ENCODE measurements around the gene PIGBOS1.
"Not testable (repeated sequence)": the region's sequence is repeated elsewhere in the genome, so short reads cannot be mapped to it uniquely, and the experiment has no call there.

The PIGBOS1 gene

GRCh38 chr15:55344206-55344605 lies 25.3 kb upstream of the PIGBOS1 start:
- no peaks in the 10 kb centered on the region for H3K27me3 ChIP-seq (ENCODE audit: insufficient read depth, low read length)
- no peaks in the 10 kb centered on the region; the same call in 1 of the 2 replicates for H3K36me3 ChIP-seq (ENCODE audit: insufficient read depth, low read length)
- 39% methylated on average over 1 of the region's 2 CpGs for WGBS
- no peak overlapping the region for H3K4me3 ChIP-seq (ENCODE audit: low read length)
- H3K4me1 ChIP-seq (ENCODE audit: insufficient read depth, low read length) = peaks cover 20% of the 10 kb centered on the region
- H3K9me3 ChIP-seq (ENCODE audit: insufficient read depth, low read depth, low read length) = no peaks in the 10 kb centered on the region
- H3K9ac ChIP-seq (ENCODE audit: low read depth, low read length) = no peak overlapping the region
- H3K27ac ChIP-seq (ENCODE audit: low read depth, low read length) = peak overlapping the region; percentile 29; the same call in 1 of the 2 replicates

GRCh38 chr15:55343168-55343567 lies 24.2 kb upstream of the PIGBOS1 start:
- Histone ChIP-seq H3K4me1 (ENCODE audit: insufficient read depth, low read length) (peaks cover 17% of the 10 kb centered on the region), H3K9me3 (ENCODE audit: insufficient read depth, low read depth, low read length) (no peaks in the 10 kb centered on the region), H3K36me3 (ENCODE audit: insufficient read depth, low read length) (peaks cover 2% of the 10 kb centered on the region; the same call in 1 of the 2 replicates), H3K27ac (ENCODE audit: low read depth, low read length) (no peak overlapping the region), H3K27me3 (ENCODE audit: insufficient read depth, low read length) (no peaks in the 10 kb centered on the region), H3K9ac (ENCODE audit: low read depth, low read length) (no peak overlapping the region), H3K4me3 (ENCODE audit: low read length) (no peak overlapping the region)
- WGBS = 81% methylated on average over 2 of the region's 2 CpGs

- 71% methylated on average over 1 of the region's 1 CpG for WGBS
- Histone ChIP-seq H3K4me1 (ENCODE audit: insufficient read depth, low read length) (no peaks in the 10 kb centered on the region), H3K27me3 (ENCODE audit: insufficient read depth, low read length) (no peaks in the 10 kb centered on the region), H3K27ac (ENCODE audit: low read depth, low read length) (no peak overlapping the region), H3K36me3 (ENCODE audit: insufficient read depth, low read length) (peaks cover 8% of the 10 kb centered on the region; the same call in 1 of the 2 replicates), H3K9ac (ENCODE audit: low read depth, low read length) (no peak overlapping the region), H3K9me3 (ENCODE audit: insufficient read depth, low read depth, low read length) (no peaks in the 10 kb centered on the region), H3K4me3 (ENCODE audit: low read length) (no peak overlapping the region)
Measured at GRCh38 chr15:55337160-55337559, 18.2 kb upstream of the PIGBOS1 start.

- H3K4me3 ChIP-seq (ENCODE audit: low read length) = no peak overlapping the region
- H3K27me3 ChIP-seq (ENCODE audit: insufficient read depth, low read length) = no peaks in the 10 kb centered on the region
- 100% methylated on average over 1 of the region's 1 CpG for WGBS
- peaks cover 8% of the 10 kb centered on the region; the same call in 1 of the 2 replicates for H3K36me3 ChIP-seq (ENCODE audit: insufficient read depth, low read length)
- H3K4me1 ChIP-seq (ENCODE audit: insufficient read depth, low read length) = no peaks in the 10 kb centered on the region
- no peak overlapping the region for H3K27ac ChIP-seq (ENCODE audit: low read depth, low read length)
- H3K9ac ChIP-seq (ENCODE audit: low read depth, low read length) = no peak overlapping the region
- H3K9me3 ChIP-seq (ENCODE audit: insufficient read depth, low read depth, low read length) = no peaks in the 10 kb centered on the region
Measured at GRCh38 chr15:55334997-55335396, 16.1 kb upstream of the PIGBOS1 start.

- no peak overlapping the region for H3K27ac ChIP-seq (ENCODE audit: low read depth, low read length)
- no peak overlapping the region for H3K9ac ChIP-seq (ENCODE audit: low read depth, low read length)
- H3K4me1 ChIP-seq (ENCODE audit: insufficient read depth, low read length) = no peaks in the 10 kb centered on the region
- H3K9me3 ChIP-seq (ENCODE audit: insufficient read depth, low read depth, low read length) = no peaks in the 10 kb centered on the region
- H3K4me3 ChIP-seq (ENCODE audit: low read length) = no peak overlapping the region
- 91% methylated on average over 4 of the region's 5 CpGs for WGBS
- H3K27me3 ChIP-seq (ENCODE audit: insufficient read depth, low read length) = no peaks in the 10 kb centered on the region
- peaks cover 8% of the 10 kb centered on the region; the same call in 1 of the 2 replicates for H3K36me3 ChIP-seq (ENCODE audit: insufficient read depth, low read length)
Measured at GRCh38 chr15:55334371-55334770, 15.4 kb upstream of the PIGBOS1 start.

GRCh38 chr15:55327387-55327786 lies 8.5 kb upstream of the PIGBOS1 start:
- Histone ChIP-seq H3K36me3 (ENCODE audit: insufficient read depth, low read length) (no peaks in the 10 kb centered on the region), H3K27me3 (ENCODE audit: insufficient read depth, low read length) (no peaks in the 10 kb centered on the region), H3K4me3 (ENCODE audit: low read length) (no peak overlapping the region), H3K9me3 (ENCODE audit: insufficient read depth, low read depth, low read length) (no peaks in the 10 kb centered on the region), H3K4me1 (ENCODE audit: insufficient read depth, low read length) (peaks cover 8% of the 10 kb centered on the region), H3K9ac (ENCODE audit: low read depth, low read length) (no peak overlapping the region), H3K27ac (ENCODE audit: low read depth, low read length) (no peak overlapping the region)
- no CpG with 5 or more reads among the region's 1 CpG for WGBS

GRCh38 chr15:55322467-55322866 lies 3.5 kb upstream of the PIGBOS1 start:
- 76% methylated on average over 5 of the region's 5 CpGs for WGBS
- H3K9ac ChIP-seq (ENCODE audit: low read depth, low read length) = no peak overlapping the region
- peaks cover 12% of the 10 kb centered on the region for H3K4me1 ChIP-seq (ENCODE audit: insufficient read depth, low read length)
- H3K9me3 ChIP-seq (ENCODE audit: insufficient read depth, low read depth, low read length) = no peaks in the 10 kb centered on the region
- no peaks in the 10 kb centered on the region for H3K27me3 ChIP-seq (ENCODE audit: insufficient read depth, low read length)
- no peaks in the 10 kb centered on the region for H3K36me3 ChIP-seq (ENCODE audit: insufficient read depth, low read length)
- H3K4me3 ChIP-seq (ENCODE audit: low read length) = no peak overlapping the region
- H3K27ac ChIP-seq (ENCODE audit: low read depth, low read length) = no peak overlapping the region

- no peak overlapping the region for H3K4me3 ChIP-seq (ENCODE audit: low read length)
- no peak overlapping the region for H3K27ac ChIP-seq (ENCODE audit: low read depth, low read length)
- H3K9me3 ChIP-seq (ENCODE audit: insufficient read depth, low read depth, low read length) = no peaks in the 10 kb centered on the region
- no peak overlapping the region for H3K9ac ChIP-seq (ENCODE audit: low read depth, low read length)
- no peaks in the 10 kb centered on the region for H3K36me3 ChIP-seq (ENCODE audit: insufficient read depth, low read length)
- no peaks in the 10 kb centered on the region for H3K27me3 ChIP-seq (ENCODE audit: insufficient read depth, low read length)
- WGBS = no CpG with 5 or more reads among the region's 1 CpG
- H3K4me1 ChIP-seq (ENCODE audit: insufficient read depth, low read length) = peaks cover 12% of the 10 kb centered on the region
Measured at GRCh38 chr15:55320963-55321362, 2.0 kb upstream of the PIGBOS1 start.

- Histone ChIP-seq H3K9me3 (ENCODE audit: insufficient read depth, low read depth, low read length) (no peaks in the 10 kb centered on the region), H3K27me3 (ENCODE audit: insufficient read depth, low read length) (no peaks in the 10 kb centered on the region), H3K27ac (ENCODE audit: low read depth, low read length) (no peak overlapping the region), H3K4me3 (ENCODE audit: low read length) (peak overlapping the region; percentile 71), H3K36me3 (ENCODE audit: insufficient read depth, low read length) (no peaks in the 10 kb centered on the region), H3K9ac (ENCODE audit: low read depth, low read length) (no peak overlapping the region), H3K4me1 (ENCODE audit: insufficient read depth, low read length) (peaks cover 12% of the 10 kb centered on the region)
- 100% methylated on average over 1 of the region's 2 CpGs for WGBS
Measured at GRCh38 chr15:55320238-55320550, 1.3 kb upstream of the PIGBOS1 start.

- peak overlapping the region; percentile 81; the same call in 1 of the 2 replicates for H3K9ac ChIP-seq (ENCODE audit: low read depth, low read length)
- H3K4me3 ChIP-seq (ENCODE audit: low read length) = peak overlapping the region; percentile 71
- H3K27ac ChIP-seq (ENCODE audit: low read depth, low read length) = no peak overlapping the region
- H3K9me3 ChIP-seq (ENCODE audit: insufficient read depth, low read depth, low read length) = no peaks in the 10 kb centered on the region
- H3K27me3 ChIP-seq (ENCODE audit: insufficient read depth, low read length) = no peaks in the 10 kb centered on the region
- peaks cover 12% of the 10 kb centered on the region for H3K4me1 ChIP-seq (ENCODE audit: insufficient read depth, low read length)
- H3K36me3 ChIP-seq (ENCODE audit: insufficient read depth, low read length) = no peaks in the 10 kb centered on the region
- 62% methylated on average over 3 of the region's 4 CpGs for WGBS
Measured at GRCh38 chr15:55319537-55320237, 764 bp upstream of the PIGBOS1 start.

- not testable (repeated sequence) for H3K4me3 ChIP-seq (ENCODE audit: low read length); H3K27me3 ChIP-seq (ENCODE audit: insufficient read depth, low read length); H3K9ac ChIP-seq (ENCODE audit: low read depth, low read length); H3K4me1 ChIP-seq (ENCODE audit: insufficient read depth, low read length); H3K27ac ChIP-seq (ENCODE audit: low read depth, low read length); H3K36me3 ChIP-seq (ENCODE audit: insufficient read depth, low read length)
- WGBS = 94% methylated on average over 3 of the region's 32 CpGs
- peaks cover 12% of the 10 kb centered on the region; the same call in 1 of the 2 replicates for H3K9me3 ChIP-seq (ENCODE audit: insufficient read depth, low read depth, low read length)
Measured at GRCh38 chr15:55302801-55303200, 16.1 kb downstream of the PIGBOS1 start.

- Histone ChIP-seq H3K9ac (ENCODE audit: low read depth, low read length) (no peak overlapping the region), H3K9me3 (ENCODE audit: insufficient read depth, low read depth, low read length) (peaks cover 12% of the 10 kb centered on the region; the same call in 1 of the 2 replicates), H3K27me3 (ENCODE audit: insufficient read depth, low read length) (no peaks in the 10 kb centered on the region), H3K4me3 (ENCODE audit: low read length) (no peak overlapping the region), H3K4me1 (ENCODE audit: insufficient read depth, low read length) (no peaks in the 10 kb centered on the region), H3K36me3 (ENCODE audit: insufficient read depth, low read length) (no peaks in the 10 kb centered on the region), H3K27ac (ENCODE audit: low read depth, low read length) (no peak overlapping the region)
Measured at GRCh38 chr15:55297315-55297714, 21.6 kb downstream of the PIGBOS1 start.

Data from HUES64 (cell line).